ENCODE results near the gene TLN1. TPM values are rescaled to one million over a fixed set of nuclear protein-coding genes. Genes with fewer than 3 reads are reported as not detected.

Gene TLN1
- total RNA-seq, 1 experiment from 2014 or later, result 109 TPM

DNA sequence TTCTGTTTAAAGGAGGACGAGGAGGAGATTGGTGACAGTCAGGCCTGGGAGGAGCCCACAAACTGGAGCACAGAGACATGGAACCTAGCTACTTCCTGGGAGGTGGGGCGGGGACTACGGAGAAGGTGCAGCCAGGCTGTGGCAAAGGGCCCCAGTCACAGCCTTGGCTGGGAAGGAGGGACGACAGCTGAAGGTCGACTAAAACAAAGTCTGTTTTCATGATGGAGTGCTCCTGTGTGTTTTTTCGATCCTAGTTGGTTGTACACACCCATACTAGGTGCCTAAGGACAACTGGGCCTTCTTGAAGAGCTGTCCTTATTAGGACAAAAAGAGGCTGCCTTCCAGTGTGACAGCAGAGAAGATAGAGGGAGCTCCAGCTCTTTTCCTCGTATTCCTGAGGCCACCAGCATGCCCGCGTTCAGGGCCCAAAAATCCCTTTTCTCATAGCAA lies 71.0 kb downstream of the TLN1 start:
- POLR2A ChIA-PET, result interaction anchor here (1.0 to 6.8 kb wide), 5 partner anchors 20 to 70 kb away, joined by 4 to 38 read pairs (median 8); partner anchors contain the start of genes CREB3, TLN1 and TPM2
- Mint-ChIP-seq H3K27ac (peak overlapping the region; percentile 76), H3K4me3 (no peak overlapping the region), H3K27me3 (ENCODE audit: low read depth) (peaks cover 20% of the 10 kb centered on the region), H3K36me3 (peaks cover 39% of the 10 kb centered on the region), H3K4me1 (peaks cover 41% of the 10 kb centered on the region), H3K9me3 (no peaks in the 10 kb centered on the region)
- CTCF ChIA-PET, result interaction anchor here (0.8 to 10.2 kb wide), 24 partner anchors 9 to 175 kb away, joined by 3 to 127 read pairs (median 5); partner anchors contain the start of genes CREB3, GBA2, RGP1 and TLN1
- ATAC-seq (no peak), DNase-seq (ENCODE audit: low spot score) (no peak)
- TF ChIP-seq FOXP4 (CRISPR knock-in tag; IDR thresholded peaks at IDR 0.05) (no peak), FOXK1 (CRISPR knock-in tag; IDR thresholded peaks at IDR 0.05) (no peak), IRF1 (CRISPR knock-in tag; IDR thresholded peaks at IDR 0.05) (no peak), ZNF416 (CRISPR knock-in tag; IDR thresholded peaks at IDR 0.05) (no peak), ATF1 (CRISPR knock-in tag; IDR thresholded peaks at IDR 0.05) (no peak), TP53 (CRISPR knock-in tag; IDR thresholded peaks at IDR 0.05) (no peak), NFE2L1 (CRISPR knock-in tag; IDR thresholded peaks at IDR 0.05) (no peak), ELF4 (CRISPR knock-in tag; IDR thresholded peaks at IDR 0.05; ENCODE audit: low read depth) (no peak), CREM (CRISPR knock-in tag; IDR thresholded peaks at IDR 0.05) (no peak), NR1H2 (CRISPR knock-in tag; IDR thresholded peaks at IDR 0.05) (no peak), KAT7 (CRISPR knock-in tag; IDR thresholded peaks at IDR 0.05; ENCODE audit: borderline replicate concordance) (no peak), RELA (CRISPR knock-in tag; IDR thresholded peaks at IDR 0.05; ENCODE audit: borderline replicate concordance) (no peak), IRF2 (CRISPR knock-in tag; IDR thresholded peaks at IDR 0.05; ENCODE audit: borderline replicate concordance, low read depth) (no peak), ZNF512 (CRISPR knock-in tag; IDR thresholded peaks at IDR 0.05; ENCODE audit: borderline replicate concordance) (no peak), CREB1 (CRISPR knock-in tag; IDR thresholded peaks at IDR 0.05) (no peak), MYBL2 (CRISPR knock-in tag; IDR thresholded peaks at IDR 0.05) (no peak)
- TF ChIP-seq, protein P1, sequence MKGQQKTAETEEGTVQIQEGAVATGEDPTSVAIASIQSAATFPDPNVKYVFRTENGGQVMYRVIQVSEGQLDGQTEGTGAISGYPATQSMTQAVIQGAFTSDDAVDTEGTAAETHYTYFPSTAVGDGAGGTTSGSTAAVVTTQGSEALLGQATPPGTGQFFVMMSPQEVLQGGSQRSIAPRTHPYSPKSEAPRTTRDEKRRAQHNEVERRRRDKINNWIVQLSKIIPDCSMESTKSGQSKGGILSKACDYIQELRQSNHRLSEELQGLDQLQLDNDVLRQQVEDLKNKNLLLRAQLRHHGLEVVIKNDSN (CRISPR knock-in tag; IDR thresholded peaks at IDR 0.05), result no peak
- TF ChIP-seq, protein P2, sequence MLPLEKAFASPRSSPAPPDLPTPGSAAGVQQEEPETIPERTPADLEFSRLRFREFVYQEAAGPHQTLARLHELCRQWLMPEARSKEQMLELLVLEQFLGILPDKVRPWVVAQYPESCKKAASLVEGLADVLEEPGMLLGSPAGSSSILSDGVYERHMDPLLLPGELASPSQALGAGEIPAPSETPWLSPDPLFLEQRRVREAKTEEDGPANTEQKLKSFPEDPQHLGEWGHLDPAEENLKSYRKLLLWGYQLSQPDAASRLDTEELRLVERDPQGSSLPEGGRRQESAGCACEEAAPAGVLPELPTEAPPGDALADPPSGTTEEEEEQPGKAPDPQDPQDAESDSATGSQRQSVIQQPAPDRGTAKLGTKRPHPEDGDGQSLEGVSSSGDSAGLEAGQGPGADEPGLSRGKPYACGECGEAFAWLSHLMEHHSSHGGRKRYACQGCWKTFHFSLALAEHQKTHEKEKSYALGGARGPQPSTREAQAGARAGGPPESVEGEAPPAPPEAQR (CRISPR knock-in tag; IDR thresholded peaks at IDR 0.05), result no peak
- TF ChIP-seq, protein P3, sequence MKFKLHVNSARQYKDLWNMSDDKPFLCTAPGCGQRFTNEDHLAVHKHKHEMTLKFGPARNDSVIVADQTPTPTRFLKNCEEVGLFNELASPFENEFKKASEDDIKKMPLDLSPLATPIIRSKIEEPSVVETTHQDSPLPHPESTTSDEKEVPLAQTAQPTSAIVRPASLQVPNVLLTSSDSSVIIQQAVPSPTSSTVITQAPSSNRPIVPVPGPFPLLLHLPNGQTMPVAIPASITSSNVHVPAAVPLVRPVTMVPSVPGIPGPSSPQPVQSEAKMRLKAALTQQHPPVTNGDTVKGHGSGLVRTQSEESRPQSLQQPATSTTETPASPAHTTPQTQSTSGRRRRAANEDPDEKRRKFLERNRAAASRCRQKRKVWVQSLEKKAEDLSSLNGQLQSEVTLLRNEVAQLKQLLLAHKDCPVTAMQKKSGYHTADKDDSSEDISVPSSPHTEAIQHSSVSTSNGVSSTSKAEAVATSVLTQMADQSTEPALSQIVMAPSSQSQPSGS (CRISPR knock-in tag; IDR thresholded peaks at IDR 0.05; ENCODE audit: borderline replicate concordance, low read depth), result no peak

All from WTC11 (cell line).